Activated CD4-positive, alpha-beta T cell treated with anti-CD3 and anti-CD28 coated beads, Interleukin-2, amount 10 ng/mL, durations not matched to agents 7 days and 5 days (primary cell): ENCODE measurements around the gene USPL1. TPM values are rescaled to one million over a fixed set of nuclear protein-coding genes. Genes with fewer than 3 reads are reported as not detected.
A peak's percentile ranks its signal among the peaks of the same experiment; 100 is the strongest.

Experiments used
- CTCF ChIA-PET: fragments of 350-600 bp; sonication (Branson Sonifier 250); formaldehyde crosslinking; loops from one replicate; lab custom pipeline; 2021; ENCODE audit warnings: antibody characterized with exemption; lab: Charles Lee
- POLR2A ChIA-PET: fragments of 350-600 bp; sonication (Branson Sonifier 250); formaldehyde crosslinking; loops from one replicate; lab custom pipeline; 2021; ENCODE audit warnings: antibody characterized with exemption; lab: Charles Lee
- DNase-seq: peaks from one replicate; pipeline ENCODE4 v3.0.0-alpha.2; 2020
- H3K27ac Mint-ChIP-seq: one replicate; pipeline ENCODE4 v1.8.0; 2021; ENCODE audit warnings: mild to moderate bottlenecking, moderate library complexity, mixed read lengths
- H3K27me3 Mint-ChIP-seq: one replicate; pipeline ENCODE4 v1.8.0; 2021; ENCODE audit warnings: mixed read lengths
- H3K36me3 Mint-ChIP-seq: one replicate; pipeline ENCODE4 v1.8.0; 2021; ENCODE audit warnings: low read depth, mixed read lengths
- H3K4me1 Mint-ChIP-seq: one replicate; pipeline ENCODE4 v1.8.0; 2021; ENCODE audit warnings: mixed read lengths
- H3K4me3 Mint-ChIP-seq: one replicate; pipeline ENCODE4 v1.8.0; 2021; ENCODE audit warnings: mild to moderate bottlenecking, moderate library complexity, mixed read lengths
- H3K9me3 Mint-ChIP-seq: one replicate; pipeline ENCODE4 v1.8.0; 2021; ENCODE audit warnings: mixed read lengths
- total RNA-seq, 2 experiments: library from RNA; stranded (reverse); gene quantifications; one replicate each; pipeline ENCODE4 v1.2.3, GENCODE V29; 2021

USPL1 gene
- total RNA-seq, 2 experiments from 2014 or later = 18.8 to 19.7 TPM

DNA sequence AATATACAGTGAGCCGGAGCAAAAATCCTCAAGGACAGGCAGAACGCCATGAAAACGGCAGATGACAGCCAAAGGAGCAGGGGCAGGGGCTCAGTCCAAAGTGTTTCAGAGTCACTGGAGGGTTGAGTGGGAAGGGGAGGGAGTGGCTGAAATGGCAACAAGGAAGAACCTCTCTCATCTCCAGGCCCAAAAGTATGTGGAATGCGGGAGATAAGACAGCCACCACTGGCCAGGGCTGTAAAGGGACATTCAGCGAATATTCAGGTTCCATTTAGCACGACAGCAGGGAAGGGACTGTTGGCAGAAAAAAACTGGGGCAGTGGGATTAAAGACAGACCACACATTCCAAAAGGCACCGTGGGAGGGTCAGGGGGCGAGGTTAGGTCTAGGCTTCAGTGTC is 48.4 kb downstream of the USPL1 start:
- Mint-ChIP-seq H3K9me3 (no peaks in the 10 kb centered on the region), H3K4me1 (peaks cover 6% of the 10 kb centered on the region), H3K27me3 (peaks cover 3% of the 10 kb centered on the region), H3K4me3 (no peak overlapping the region), H3K36me3 (peaks cover 2% of the 10 kb centered on the region), H3K27ac (no peak overlapping the region)
- DNase-seq = no peak
- POLR2A ChIA-PET = no interaction called here
- CTCF ChIA-PET = interaction anchor here (1.2 kb wide), 1 partner anchor 72 kb away, joined by 3 read pairs; no protein-coding TSS in a partner anchor

DNA sequence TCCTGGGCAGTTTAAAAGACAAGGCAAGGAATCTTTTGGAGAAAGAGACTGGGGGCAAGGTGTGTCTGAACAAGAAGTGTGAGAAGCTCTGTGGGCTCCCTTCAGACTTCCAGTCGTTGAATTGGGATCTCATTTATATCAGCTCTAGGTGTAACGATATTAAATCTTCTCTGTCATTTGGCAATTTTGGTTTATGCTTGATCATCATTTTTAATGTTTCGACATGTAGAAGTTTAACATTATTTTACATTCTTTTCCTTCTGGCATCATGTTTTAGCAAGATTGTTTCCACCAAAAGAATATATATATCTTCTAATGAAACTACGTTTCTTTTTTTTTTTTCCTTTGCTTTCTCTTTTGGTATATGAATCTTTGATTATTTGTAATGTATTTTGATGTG is 49.3 kb downstream of the USPL1 start:
- CTCF ChIA-PET = interaction anchor here (0.7 kb wide), 1 partner anchor 36 kb away, joined by 5 read pairs; no protein-coding TSS in a partner anchor
- Mint-ChIP-seq H3K4me1 (peaks cover 10% of the 10 kb centered on the region), H3K27me3 (peaks cover 5% of the 10 kb centered on the region), H3K9me3 (no peaks in the 10 kb centered on the region), H3K27ac (no peak overlapping the region), H3K36me3 (peaks cover 2% of the 10 kb centered on the region), H3K4me3 (no peak overlapping the region)
- no peak for DNase-seq
- POLR2A ChIA-PET = no interaction called here

DNA sequence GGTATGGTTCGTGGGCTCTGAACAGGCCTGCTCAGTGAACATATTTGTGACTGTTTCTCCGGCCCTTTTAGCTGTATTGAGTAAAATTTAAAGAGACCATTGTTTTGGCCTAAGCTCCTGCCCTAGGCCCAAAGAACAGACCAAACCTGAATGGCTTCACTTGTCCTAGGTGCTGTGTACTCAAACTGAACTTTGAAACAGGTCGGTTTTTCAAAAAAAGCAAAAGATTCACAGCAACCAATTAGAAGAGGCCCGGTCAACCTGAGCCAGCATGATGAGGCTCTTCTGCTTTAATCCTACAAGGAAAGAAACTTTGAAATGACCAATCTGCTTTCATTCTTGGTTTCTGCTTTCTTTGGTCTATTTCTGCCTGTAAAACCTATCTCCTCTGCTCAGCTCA is 50.6 kb downstream of the USPL1 start:
- H3K36me3 Mint-ChIP-seq = no peaks in the 10 kb centered on the region
- no peak for DNase-seq
- no peak overlapping the region for H3K4me3 Mint-ChIP-seq
- no peaks in the 10 kb centered on the region for H3K9me3 Mint-ChIP-seq
- no peak overlapping the region for H3K27ac Mint-ChIP-seq
- peaks cover 7% of the 10 kb centered on the region for H3K4me1 Mint-ChIP-seq
- ChIA-PET POLR2A (no interaction called here), CTCF (interaction anchor here (0.8 to 1.4 kb wide), 2 partner anchors 53 to 293 kb away, joined by 3 to 4 read pairs; no protein-coding TSS in a partner anchor)
- peaks cover 5% of the 10 kb centered on the region for H3K27me3 Mint-ChIP-seq

DNA sequence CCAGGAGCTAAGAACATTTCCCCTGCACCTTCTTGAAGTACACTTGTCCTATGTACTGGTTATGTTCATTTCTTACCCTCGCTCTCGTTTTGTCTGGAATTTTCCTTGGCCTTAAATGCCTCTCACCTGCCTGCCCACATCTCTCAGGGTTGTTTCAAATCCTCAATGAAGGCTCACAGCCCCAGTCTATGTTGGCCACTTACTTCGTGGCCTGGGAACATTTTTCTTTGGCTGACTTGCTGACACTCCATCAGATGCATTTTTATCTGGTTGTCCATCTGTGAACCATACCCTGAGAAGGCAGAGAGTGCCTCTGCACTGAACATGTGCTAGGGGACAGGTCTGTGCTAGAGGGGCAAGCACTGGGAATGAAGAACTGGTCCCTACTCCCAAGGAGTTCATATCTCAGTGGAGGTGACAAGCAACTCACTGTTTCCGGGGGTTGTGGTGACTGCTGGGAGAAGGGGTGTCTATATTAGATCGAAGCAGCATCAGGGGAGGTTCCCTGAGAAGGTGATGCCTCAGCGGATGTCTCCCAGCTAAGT is 53.6 kb downstream of the USPL1 start:
- peaks cover 15% of the 10 kb centered on the region for H3K27me3 Mint-ChIP-seq
- no peaks in the 10 kb centered on the region for H3K9me3 Mint-ChIP-seq
- no peak overlapping the region for H3K4me3 Mint-ChIP-seq
- no peak for DNase-seq
- ChIA-PET POLR2A (no interaction called here), CTCF (interaction anchor here (1.3 to 2.0 kb wide), 3 partner anchors 8 to 125 kb away, joined by 3 to 9 read pairs (median 3); no protein-coding TSS in a partner anchor)
- peaks cover 19% of the 10 kb centered on the region for H3K4me1 Mint-ChIP-seq
- no peaks in the 10 kb centered on the region for H3K36me3 Mint-ChIP-seq
- H3K27ac Mint-ChIP-seq = no peak overlapping the region

DNA sequence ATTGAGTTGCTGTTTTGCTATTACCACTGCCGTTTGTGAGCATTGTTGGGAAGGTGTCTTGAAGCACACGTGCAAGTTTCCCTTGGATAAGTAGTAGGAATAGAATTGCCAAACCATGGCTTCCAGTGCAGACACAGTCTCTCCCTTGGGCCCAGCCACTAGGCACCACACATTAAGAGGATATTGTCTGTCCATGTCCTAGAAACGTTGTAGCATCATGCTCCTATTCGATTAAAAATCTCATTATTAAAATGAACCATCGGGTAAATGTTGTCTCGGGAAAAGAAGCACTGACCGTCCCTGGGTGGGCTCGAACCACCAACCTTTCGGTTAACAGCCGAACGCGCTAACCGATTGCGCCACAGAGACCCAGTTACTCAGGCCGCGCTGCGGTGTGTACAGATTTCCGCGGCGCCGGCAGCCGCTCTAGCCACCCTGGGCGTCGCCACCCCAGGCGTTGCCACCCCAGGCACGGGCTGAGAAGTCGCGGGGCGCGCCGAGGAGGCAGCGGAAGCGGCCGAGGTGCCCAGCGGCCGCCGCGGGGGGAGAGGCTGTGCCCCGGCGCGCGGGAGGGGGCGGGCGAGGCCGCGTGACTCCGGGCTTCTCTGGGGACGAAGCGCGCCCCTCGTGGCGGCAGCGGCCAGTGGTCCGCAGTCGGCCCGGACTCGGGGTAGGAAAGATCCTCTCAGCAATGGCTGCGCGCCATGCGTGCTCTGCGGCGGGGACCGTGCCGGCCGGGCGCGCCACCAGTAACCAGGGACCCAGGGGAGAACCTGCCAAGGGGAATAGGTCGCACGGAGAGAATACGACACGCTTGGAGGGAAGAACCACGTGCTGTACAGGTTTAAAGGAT is 56.2 kb downstream of the USPL1 start:
- H3K27me3 Mint-ChIP-seq = peaks cover 29% of the 10 kb centered on the region
- CTCF ChIA-PET = interaction anchor here (1.3 to 2.0 kb wide), 2 partner anchors 10 to 125 kb away, joined by 3 to 9 read pairs; no protein-coding TSS in a partner anchor
- H3K36me3 Mint-ChIP-seq = no peaks in the 10 kb centered on the region
- peak overlapping the region; percentile 84 for H3K27ac Mint-ChIP-seq
- H3K9me3 Mint-ChIP-seq = no peaks in the 10 kb centered on the region
- H3K4me1 Mint-ChIP-seq = peaks cover 19% of the 10 kb centered on the region
- peak overlapping the region; percentile 74 for H3K4me3 Mint-ChIP-seq
- POLR2A ChIA-PET = no interaction called here
- peak; percentile 86 for DNase-seq

DNA sequence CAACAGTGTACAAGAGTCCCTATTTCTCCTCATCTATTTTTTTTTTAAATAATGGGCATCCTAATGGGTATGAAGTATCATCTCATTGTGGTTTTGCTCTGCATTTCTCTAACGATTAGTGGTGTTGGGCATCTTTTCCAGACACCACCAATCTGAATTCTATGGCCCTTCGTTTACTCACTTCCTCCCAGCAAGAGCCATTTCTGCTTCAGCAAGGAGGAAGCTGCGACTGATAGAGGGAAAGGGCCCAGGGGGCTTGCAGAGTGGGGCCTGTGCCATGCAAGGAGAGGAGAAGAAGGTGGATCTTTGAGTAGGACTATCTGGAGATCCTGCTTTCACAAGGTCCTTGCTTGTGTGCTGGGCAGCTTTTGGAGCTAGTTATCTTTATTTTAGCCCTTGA is 58.0 kb downstream of the USPL1 start:
- H3K36me3 Mint-ChIP-seq = no peaks in the 10 kb centered on the region
- no peak overlapping the region for H3K27ac Mint-ChIP-seq
- H3K9me3 Mint-ChIP-seq = no peaks in the 10 kb centered on the region
- H3K27me3 Mint-ChIP-seq = peaks cover 29% of the 10 kb centered on the region
- DNase-seq = no peak
- ChIA-PET POLR2A (interaction anchor here (0.6 kb wide), 1 partner anchor 35 kb away, joined by 3 read pairs; no protein-coding TSS in a partner anchor), CTCF (interaction anchor here (0.9 to 1.4 kb wide), 3 partner anchors 15 to 68 kb away, joined by 3 to 4 read pairs (median 4); no protein-coding TSS in a partner anchor)
- peaks cover 24% of the 10 kb centered on the region for H3K4me1 Mint-ChIP-seq
- H3K4me3 Mint-ChIP-seq = no peak overlapping the region

DNA sequence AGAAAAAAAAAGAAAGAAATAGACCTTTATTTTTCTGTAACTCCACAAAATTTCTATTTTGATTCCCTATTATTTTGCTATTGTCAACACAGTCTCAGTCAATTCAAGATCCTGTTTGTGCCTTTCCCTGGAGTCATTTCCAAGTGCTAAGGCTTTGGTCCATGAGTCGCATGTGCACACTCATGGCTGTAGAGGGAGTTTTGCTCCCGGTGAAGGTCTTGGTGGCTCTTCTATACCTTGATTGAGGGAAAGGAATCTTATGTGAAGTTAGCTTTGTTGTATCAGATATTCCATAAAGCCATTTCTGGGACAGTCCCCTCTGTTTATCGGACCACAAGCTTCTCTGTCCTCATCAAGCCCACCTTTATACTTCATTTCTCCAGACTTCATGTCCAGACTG is 59.0 kb downstream of the USPL1 start:
- no peak for DNase-seq
- ChIA-PET POLR2A (no interaction called here), CTCF (interaction anchor here (1.3 kb wide), 1 partner anchor 22 kb away, joined by 3 read pairs; no protein-coding TSS in a partner anchor)
- Mint-ChIP-seq H3K9me3 (no peaks in the 10 kb centered on the region), H3K27ac (no peak overlapping the region), H3K4me1 (peaks cover 19% of the 10 kb centered on the region), H3K4me3 (no peak overlapping the region), H3K36me3 (no peaks in the 10 kb centered on the region), H3K27me3 (peaks cover 25% of the 10 kb centered on the region)

DNA sequence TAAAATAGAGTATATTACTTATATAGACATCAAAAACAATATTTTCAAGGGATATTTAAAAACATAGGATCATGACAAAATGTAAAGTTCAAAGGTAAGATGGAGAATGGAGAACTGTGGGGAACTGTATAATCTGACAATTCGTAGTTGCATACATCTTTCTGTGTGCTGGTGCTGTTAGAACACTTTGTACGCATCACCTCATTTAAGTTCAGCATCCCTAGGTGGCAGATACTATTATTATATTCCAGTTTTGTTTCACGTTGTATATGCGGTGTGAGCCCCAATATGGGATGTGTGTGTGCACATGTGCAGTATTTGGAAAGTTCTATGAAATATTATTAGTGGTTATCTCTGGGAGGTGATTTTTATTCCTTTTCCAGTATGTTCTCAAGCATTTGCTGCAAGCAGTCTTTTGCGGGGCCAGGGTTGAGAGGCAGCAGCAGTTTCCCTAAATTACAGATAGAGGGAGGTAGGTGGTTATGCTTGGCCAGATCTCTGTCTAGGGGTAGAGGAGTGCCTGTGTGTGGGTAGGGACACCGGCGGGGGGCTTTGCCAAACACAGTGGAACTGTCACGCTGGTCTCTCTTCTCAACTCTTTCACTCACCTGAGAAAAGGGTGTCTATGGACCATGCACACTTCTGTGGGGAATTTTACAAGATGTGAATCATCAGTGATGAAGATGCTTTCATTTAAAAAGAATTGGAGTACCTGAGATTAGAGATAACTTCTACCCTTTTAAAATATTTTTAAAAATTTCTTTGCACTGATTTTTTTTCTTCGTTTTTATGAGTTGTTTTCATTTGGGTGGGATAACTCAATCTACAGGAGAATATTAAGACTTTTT is 62.0 kb downstream of the USPL1 start:
- no peaks in the 10 kb centered on the region for H3K36me3 Mint-ChIP-seq
- H3K27me3 Mint-ChIP-seq = peaks cover 24% of the 10 kb centered on the region
- POLR2A ChIA-PET = no interaction called here
- no peaks in the 10 kb centered on the region for H3K9me3 Mint-ChIP-seq
- DNase-seq = peak; percentile 46
- no peak overlapping the region for H3K27ac Mint-ChIP-seq
- no peak overlapping the region for H3K4me3 Mint-ChIP-seq
- CTCF ChIA-PET = interaction anchor here (0.6 kb wide), 1 partner anchor 33 kb away, joined by 4 read pairs; no protein-coding TSS in a partner anchor
- H3K4me1 Mint-ChIP-seq = peaks cover 7% of the 10 kb centered on the region

DNA sequence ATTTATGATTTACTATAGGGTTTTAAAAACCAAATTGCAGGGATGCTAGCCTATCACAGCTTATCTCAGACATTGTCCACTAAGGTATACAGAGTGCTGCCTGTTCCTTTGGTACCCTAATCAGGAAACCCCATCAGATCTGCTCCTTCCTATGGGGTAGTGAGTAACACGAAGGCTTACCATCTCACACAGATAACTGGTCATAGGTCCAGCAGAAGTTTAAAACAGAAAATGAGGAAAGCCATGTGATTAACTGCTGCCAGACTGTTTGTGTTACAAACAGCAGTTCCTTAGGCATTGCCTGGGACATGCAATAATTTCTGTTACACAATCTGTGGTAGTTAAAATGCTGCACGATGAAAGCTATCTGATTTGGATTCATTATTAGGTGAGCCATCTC is 64.1 kb downstream of the USPL1 start:
- Mint-ChIP-seq H3K4me1 (peaks cover 4% of the 10 kb centered on the region), H3K27ac (no peak overlapping the region), H3K4me3 (no peak overlapping the region), H3K36me3 (no peaks in the 10 kb centered on the region), H3K27me3 (peaks cover 16% of the 10 kb centered on the region), H3K9me3 (no peaks in the 10 kb centered on the region)
- DNase-seq = no peak
- CTCF ChIA-PET = interaction anchor here (1.7 to 3.3 kb wide), 2 partner anchors 114 to 167 kb away, joined by 3 to 12 read pairs; no protein-coding TSS in a partner anchor
- POLR2A ChIA-PET = no interaction called here

DNA sequence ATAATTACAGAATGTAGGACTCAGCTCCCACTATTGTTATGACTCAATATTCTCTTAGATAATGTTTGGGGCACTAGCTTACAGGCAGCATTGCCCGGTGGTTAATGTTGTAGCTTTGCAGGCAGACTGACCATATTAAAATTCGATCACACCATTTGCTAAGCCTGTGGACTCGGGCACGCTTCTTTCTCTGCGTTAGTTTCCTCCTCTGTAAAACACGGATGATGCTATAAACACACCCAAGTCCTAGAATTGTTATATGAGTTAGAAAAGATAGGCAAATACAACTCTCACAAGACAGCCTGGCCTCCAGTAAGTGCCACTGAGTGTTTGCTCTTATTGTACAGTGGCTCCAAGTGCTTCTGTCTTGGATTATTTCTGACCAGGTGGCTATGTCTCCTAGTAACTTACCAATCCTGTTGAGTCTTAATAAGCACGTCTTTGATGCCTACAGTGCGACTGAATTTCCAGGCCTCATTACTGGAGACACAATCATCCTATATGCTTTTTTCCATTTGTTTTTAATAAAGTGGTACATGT is 67.7 kb downstream of the USPL1 start:
- ChIA-PET POLR2A (interaction anchor here (0.7 kb wide), 2 partner anchors 17 to 111 kb away, joined by 3 to 7 read pairs; no protein-coding TSS in a partner anchor), CTCF (no interaction called here)
- Mint-ChIP-seq H3K9me3 (no peaks in the 10 kb centered on the region), H3K27ac (no peak overlapping the region), H3K36me3 (no peaks in the 10 kb centered on the region), H3K4me3 (no peak overlapping the region), H3K27me3 (peaks cover 11% of the 10 kb centered on the region), H3K4me1 (peaks cover 8% of the 10 kb centered on the region)
- DNase-seq = no peak

DNA sequence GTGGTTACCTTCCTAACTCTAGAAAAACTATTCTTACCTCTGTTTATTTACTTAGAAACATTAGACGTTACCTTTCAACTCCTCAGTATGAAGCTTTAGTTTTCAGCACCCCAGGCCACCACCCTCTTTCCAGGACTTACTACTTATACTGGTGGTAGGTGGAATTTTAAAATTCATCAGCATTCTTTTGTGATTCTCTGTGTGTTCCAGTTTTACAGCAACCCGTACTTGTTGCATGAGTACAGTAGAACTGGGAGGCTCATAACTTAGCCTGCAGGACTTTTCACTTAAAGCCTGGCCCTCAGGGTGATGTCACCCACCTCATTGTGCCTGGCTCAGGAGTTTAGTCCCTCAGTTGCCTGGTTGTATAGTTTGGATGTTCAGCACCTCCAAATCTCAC is 68.3 kb downstream of the USPL1 start:
- DNase-seq = no peak
- Mint-ChIP-seq H3K9me3 (no peaks in the 10 kb centered on the region), H3K27me3 (peaks cover 11% of the 10 kb centered on the region), H3K36me3 (no peaks in the 10 kb centered on the region), H3K4me1 (peaks cover 12% of the 10 kb centered on the region), H3K4me3 (no peak overlapping the region), H3K27ac (no peak overlapping the region)
- ChIA-PET CTCF (interaction anchor here (1.2 kb wide), 1 partner anchor 117 kb away, joined by 3 read pairs; no protein-coding TSS in a partner anchor), POLR2A (interaction anchor here (0.6 to 0.7 kb wide), 2 partner anchors 56 to 111 kb away, joined by 3 to 7 read pairs; no protein-coding TSS in a partner anchor)

DNA sequence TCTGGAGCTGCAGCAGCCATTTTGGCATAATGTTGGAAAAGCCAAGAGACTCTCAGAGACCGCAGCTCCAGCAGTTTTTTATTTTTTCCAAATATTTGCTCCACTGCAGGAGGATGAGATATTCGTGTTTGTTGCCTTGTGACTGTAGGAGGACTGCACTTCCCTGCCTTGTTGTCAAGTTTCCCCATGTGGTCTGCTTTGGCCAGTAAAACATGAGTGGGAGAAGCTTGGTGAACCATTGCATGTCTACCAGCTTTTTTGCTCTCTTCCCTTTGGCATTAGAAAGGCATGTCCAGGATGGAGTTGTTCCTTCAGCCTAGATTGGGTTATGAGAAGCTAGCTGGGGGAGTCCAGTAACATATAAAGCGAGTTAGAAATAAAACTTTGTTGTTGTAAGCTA is 69.9 kb downstream of the USPL1 start:
- no peaks in the 10 kb centered on the region for H3K36me3 Mint-ChIP-seq
- H3K4me3 Mint-ChIP-seq = no peak overlapping the region
- no peaks in the 10 kb centered on the region for H3K9me3 Mint-ChIP-seq
- ChIA-PET CTCF (interaction anchor here (0.8 to 1.3 kb wide), 2 partner anchors 9 to 11 kb away, joined by 3 to 4 read pairs; no protein-coding TSS in a partner anchor), POLR2A (no interaction called here)
- H3K27ac Mint-ChIP-seq = no peak overlapping the region
- H3K4me1 Mint-ChIP-seq = peaks cover 12% of the 10 kb centered on the region
- H3K27me3 Mint-ChIP-seq = peaks cover 14% of the 10 kb centered on the region
- DNase-seq = no peak
